ENCODE results near the gene TMEM89. TPM values are rescaled to one million over a fixed set of nuclear protein-coding genes. Genes with fewer than 3 reads are reported as not detected.
A peak's percentile ranks its signal among the peaks of the same experiment; 100 is the strongest.

Gene TMEM89
- total RNA-seq, 1 donor = not detected

- H3K4me3 ChIP-seq (ENCODE audit: low read depth, low read length) = no peak overlapping the region
- no peak for DNase-seq (ENCODE audit: low read depth)
- TF ChIP-seq, protein P1, sequence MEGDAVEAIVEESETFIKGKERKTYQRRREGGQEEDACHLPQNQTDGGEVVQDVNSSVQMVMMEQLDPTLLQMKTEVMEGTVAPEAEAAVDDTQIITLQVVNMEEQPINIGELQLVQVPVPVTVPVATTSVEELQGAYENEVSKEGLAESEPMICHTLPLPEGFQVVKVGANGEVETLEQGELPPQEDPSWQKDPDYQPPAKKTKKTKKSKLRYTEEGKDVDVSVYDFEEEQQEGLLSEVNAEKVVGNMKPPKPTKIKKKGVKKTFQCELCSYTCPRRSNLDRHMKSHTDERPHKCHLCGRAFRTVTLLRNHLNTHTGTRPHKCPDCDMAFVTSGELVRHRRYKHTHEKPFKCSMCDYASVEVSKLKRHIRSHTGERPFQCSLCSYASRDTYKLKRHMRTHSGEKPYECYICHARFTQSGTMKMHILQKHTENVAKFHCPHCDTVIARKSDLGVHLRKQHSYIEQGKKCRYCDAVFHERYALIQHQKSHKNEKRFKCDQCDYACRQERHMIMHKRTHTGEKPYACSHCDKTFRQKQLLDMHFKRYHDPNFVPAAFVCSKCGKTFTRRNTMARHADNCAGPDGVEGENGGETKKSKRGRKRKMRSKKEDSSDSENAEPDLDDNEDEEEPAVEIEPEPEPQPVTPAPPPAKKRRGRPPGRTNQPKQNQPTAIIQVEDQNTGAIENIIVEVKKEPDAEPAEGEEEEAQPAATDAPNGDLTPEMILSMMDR (IDR thresholded peaks at IDR 0.05; ENCODE audit: insufficient read depth, low read depth, low read length) = no peak
Measured at GRCh38 chr3:48617559-48617958, 4.0 kb downstream of the TMEM89 start.

GRCh38 chr3:48614044-48614443 lies 7.5 kb downstream of the TMEM89 start:
- peak; percentile 92 for DNase-seq (ENCODE audit: low read depth)
- no peak overlapping the region for H3K4me3 ChIP-seq (ENCODE audit: low read depth, low read length)
- TF ChIP-seq, protein P1 (IDR thresholded peaks at IDR 0.05; ENCODE audit: insufficient read depth, low read depth, low read length) = no peak

GRCh38 chr3:48612309-48612708 lies 9.3 kb downstream of the TMEM89 start:
- TF ChIP-seq, protein P1 (IDR thresholded peaks at IDR 0.05; ENCODE audit: insufficient read depth, low read depth, low read length) = no peak
- no peak overlapping the region for H3K4me3 ChIP-seq (ENCODE audit: low read depth, low read length)
- DNase-seq (ENCODE audit: low read depth) = peak; percentile 50

- peak within 1 kb of the TSS; percentile 98 for H3K4me3 ChIP-seq (ENCODE audit: low read depth, low read length)
- peak; percentile 93 for DNase-seq (ENCODE audit: low read depth)
- TF ChIP-seq, protein P1 (IDR thresholded peaks at IDR 0.05; ENCODE audit: insufficient read depth, low read depth, low read length) = peak; percentile 70
Measured at GRCh38 chr3:48609088-48610005, 12.2 kb downstream of the TMEM89 start, which contains the start of gene UQCRC1. TSS of gene UQCRC1 (minus strand) at chr3:48609646. CDS start at chr3:48609620, 26 bp downstream.

GRCh38 chr3:48607519-48607918 lies 14.1 kb downstream of the TMEM89 start:
- no peak overlapping the region for H3K4me3 ChIP-seq (ENCODE audit: low read depth, low read length)
- TF ChIP-seq, protein P1 (IDR thresholded peaks at IDR 0.05; ENCODE audit: insufficient read depth, low read depth, low read length) = no peak
- no peak for DNase-seq (ENCODE audit: low read depth)

DNA sequence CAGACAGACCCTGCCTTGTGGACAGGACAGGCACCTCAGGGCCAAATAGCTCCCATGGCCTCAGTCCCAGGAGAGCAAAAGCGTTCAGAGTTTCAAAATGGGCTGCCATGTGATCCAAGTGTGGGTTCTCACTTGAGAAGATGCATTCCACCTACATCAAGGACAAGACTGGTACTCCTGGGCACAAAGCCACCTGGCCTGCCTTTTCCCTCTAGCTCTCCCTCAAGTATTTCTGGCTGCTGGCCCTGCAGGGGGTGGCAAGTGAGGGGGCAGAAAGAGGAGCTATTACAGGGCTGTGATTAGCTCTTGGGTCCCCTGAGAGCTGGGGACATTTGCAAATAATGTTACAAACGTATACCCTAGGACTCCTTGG lies 20.0 kb downstream of the TMEM89 start:
- no peak for DNase-seq (ENCODE audit: low read depth)
- H3K4me3 ChIP-seq (ENCODE audit: low read depth, low read length) = no peak overlapping the region
- TF ChIP-seq, protein P1 (IDR thresholded peaks at IDR 0.05; ENCODE audit: insufficient read depth, low read depth, low read length) = no peak
